Neural cell (in vitro differentiated cells): ENCODE data around the gene PPP4R3B.

Experiments
- EZH2 ChIP-seq: fragments of 200-600, 300-800 bp; shearing (Covaris generic), sonication (generic); IDR thresholded peaks from 2 replicates; pipeline ENCODE4 v1.6.1; 2014; ENCODE audit warnings: antibody characterized with exemption, low read length, borderline replicate concordance, mild to moderate bottlenecking; ENCODE audit not compliant: insufficient read depth, poor library complexity, severe bottlenecking
- POLR2AphosphoS5 ChIP-seq: IDR thresholded peaks from 2 replicates; pipeline ENCODE4 v1.6.1; 2012
- RAD21 ChIP-seq: fragments of 450-650 bp; conservative IDR thresholded peaks from 2 replicates; pipeline ENCODE4 v1.6.1; 2014; ENCODE audit warnings: antibody characterized with exemption, mild to moderate bottlenecking, moderate library complexity
- TAF1 ChIP-seq: IDR thresholded peaks from 2 replicates; pipeline ENCODE4 v1.6.1; 2012; ENCODE audit warnings: low read depth
- TF ChIP-seq, protein P1 (sequence below): fragments of 450-650 bp; IDR thresholded peaks from 2 replicates; pipeline ENCODE4 v1.5.1; 2014; ENCODE audit warnings: antibody characterized with exemption, mild to moderate bottlenecking, moderate library complexity; ENCODE audit not compliant: poor library complexity, severe bottlenecking
- TF ChIP-seq, protein P2 (sequence below): IDR thresholded peaks from 2 replicates; pipeline ENCODE4 v1.6.1; 2012; ENCODE audit warnings: borderline replicate concordance

DNA sequence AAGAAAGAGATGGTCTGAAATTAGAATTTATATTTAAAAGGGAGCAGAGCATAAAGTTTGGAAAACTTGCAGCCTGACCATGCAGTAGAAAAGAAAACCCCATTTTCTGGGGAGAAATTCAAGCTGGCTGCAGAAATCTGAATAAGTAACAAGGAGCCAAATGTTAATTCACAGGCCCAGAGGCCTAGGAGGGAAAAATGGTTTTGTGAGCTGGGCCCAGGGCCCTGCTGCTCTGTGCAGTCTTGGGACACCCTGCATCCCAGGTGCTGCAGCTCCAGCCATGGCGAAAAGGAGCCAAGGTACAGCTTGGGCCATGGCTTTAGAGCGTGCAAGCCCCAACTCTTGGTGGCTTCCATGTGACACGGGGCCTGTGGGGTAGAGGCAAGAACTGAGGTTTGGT is 56.6 kb downstream of the PPP4R3B start:
- TF ChIP-seq TAF1 (no peak), EZH2 (no peak), POLR2AphosphoS5 (no peak), RAD21 (no peak)
- TF ChIP-seq, protein P1, sequence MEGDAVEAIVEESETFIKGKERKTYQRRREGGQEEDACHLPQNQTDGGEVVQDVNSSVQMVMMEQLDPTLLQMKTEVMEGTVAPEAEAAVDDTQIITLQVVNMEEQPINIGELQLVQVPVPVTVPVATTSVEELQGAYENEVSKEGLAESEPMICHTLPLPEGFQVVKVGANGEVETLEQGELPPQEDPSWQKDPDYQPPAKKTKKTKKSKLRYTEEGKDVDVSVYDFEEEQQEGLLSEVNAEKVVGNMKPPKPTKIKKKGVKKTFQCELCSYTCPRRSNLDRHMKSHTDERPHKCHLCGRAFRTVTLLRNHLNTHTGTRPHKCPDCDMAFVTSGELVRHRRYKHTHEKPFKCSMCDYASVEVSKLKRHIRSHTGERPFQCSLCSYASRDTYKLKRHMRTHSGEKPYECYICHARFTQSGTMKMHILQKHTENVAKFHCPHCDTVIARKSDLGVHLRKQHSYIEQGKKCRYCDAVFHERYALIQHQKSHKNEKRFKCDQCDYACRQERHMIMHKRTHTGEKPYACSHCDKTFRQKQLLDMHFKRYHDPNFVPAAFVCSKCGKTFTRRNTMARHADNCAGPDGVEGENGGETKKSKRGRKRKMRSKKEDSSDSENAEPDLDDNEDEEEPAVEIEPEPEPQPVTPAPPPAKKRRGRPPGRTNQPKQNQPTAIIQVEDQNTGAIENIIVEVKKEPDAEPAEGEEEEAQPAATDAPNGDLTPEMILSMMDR = no peak
- TF ChIP-seq, protein P2, sequence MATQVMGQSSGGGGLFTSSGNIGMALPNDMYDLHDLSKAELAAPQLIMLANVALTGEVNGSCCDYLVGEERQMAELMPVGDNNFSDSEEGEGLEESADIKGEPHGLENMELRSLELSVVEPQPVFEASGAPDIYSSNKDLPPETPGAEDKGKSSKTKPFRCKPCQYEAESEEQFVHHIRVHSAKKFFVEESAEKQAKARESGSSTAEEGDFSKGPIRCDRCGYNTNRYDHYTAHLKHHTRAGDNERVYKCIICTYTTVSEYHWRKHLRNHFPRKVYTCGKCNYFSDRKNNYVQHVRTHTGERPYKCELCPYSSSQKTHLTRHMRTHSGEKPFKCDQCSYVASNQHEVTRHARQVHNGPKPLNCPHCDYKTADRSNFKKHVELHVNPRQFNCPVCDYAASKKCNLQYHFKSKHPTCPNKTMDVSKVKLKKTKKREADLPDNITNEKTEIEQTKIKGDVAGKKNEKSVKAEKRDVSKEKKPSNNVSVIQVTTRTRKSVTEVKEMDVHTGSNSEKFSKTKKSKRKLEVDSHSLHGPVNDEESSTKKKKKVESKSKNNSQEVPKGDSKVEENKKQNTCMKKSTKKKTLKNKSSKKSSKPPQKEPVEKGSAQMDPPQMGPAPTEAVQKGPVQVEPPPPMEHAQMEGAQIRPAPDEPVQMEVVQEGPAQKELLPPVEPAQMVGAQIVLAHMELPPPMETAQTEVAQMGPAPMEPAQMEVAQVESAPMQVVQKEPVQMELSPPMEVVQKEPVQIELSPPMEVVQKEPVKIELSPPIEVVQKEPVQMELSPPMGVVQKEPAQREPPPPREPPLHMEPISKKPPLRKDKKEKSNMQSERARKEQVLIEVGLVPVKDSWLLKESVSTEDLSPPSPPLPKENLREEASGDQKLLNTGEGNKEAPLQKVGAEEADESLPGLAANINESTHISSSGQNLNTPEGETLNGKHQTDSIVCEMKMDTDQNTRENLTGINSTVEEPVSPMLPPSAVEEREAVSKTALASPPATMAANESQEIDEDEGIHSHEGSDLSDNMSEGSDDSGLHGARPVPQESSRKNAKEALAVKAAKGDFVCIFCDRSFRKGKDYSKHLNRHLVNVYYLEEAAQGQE = no peak
